GM06990 (cell line): ENCODE results near the gene ATP6V0C.

ENCODE experiments used
- DNase-seq: peaks from one replicate; pipeline ENCODE4 v3.0.0-alpha.2; 2011; ENCODE audit not compliant: insufficient read length; ENCODE audit errors: extremely low read depth
- H3K27me3 ChIP-seq: replicated peaks from 2 replicates; pipeline ENCODE4 v1.6.0; 2011; ENCODE audit warnings: low read length; ENCODE audit not compliant: control insufficient read depth, insufficient read depth
- H3K36me3 ChIP-seq: 2 replicates; pipeline ENCODE4 v1.5.1; 2011; ENCODE audit warnings: low read length; ENCODE audit not compliant: control insufficient read depth, insufficient read depth
- H3K4me3 ChIP-seq: replicated peaks from 2 replicates; pipeline ENCODE4 v1.5.1; 2011; ENCODE audit warnings: low read depth, mild to moderate bottlenecking, control low read depth, low read length
- CTCF ChIP-seq: IDR thresholded peaks from 2 replicates; pipeline ENCODE4 v1.5.1; 2011; ENCODE audit warnings: low read length, control low read depth, mild to moderate bottlenecking, inconsistent platforms; ENCODE audit not compliant: insufficient read depth, poor library complexity, severe bottlenecking

Gene ATP6V0C

GRCh38 chr16:2468233-2468724 lies 45.5 kb upstream of the ATP6V0C start:
- H3K36me3 ChIP-seq, result no peaks in the 10 kb centered on the region
- H3K27me3 ChIP-seq, result no peaks in the 10 kb centered on the region; the same call in 1 of the 2 replicates
- peak overlapping the region; percentile 61 for H3K4me3 ChIP-seq
- no peak for DNase-seq
- no peak for TF ChIP-seq CTCF

- no peaks in the 10 kb centered on the region for H3K36me3 ChIP-seq
- H3K27me3 ChIP-seq, result no peaks in the 10 kb centered on the region; the same call in 1 of the 2 replicates
- no peak for TF ChIP-seq CTCF
- DNase-seq, result peak; percentile 72
- peak overlapping the region; percentile 61 for H3K4me3 ChIP-seq
Measured at GRCh38 chr16:2468725-2469398, 44.9 kb upstream of the ATP6V0C start.

- H3K27me3 ChIP-seq, result no peaks in the 10 kb centered on the region; the same call in 1 of the 2 replicates
- no peak overlapping the region for H3K4me3 ChIP-seq
- TF ChIP-seq CTCF, result no peak
- no peaks in the 10 kb centered on the region for H3K36me3 ChIP-seq
- DNase-seq, result no peak
Measured at GRCh38 chr16:2469399-2470233, 44.1 kb upstream of the ATP6V0C start.

- H3K36me3 ChIP-seq, result no peaks in the 10 kb centered on the region
- H3K27me3 ChIP-seq, result no peaks in the 10 kb centered on the region; the same call in 1 of the 2 replicates
- no peak for DNase-seq
- no peak for TF ChIP-seq CTCF
- no peak overlapping the region for H3K4me3 ChIP-seq
Measured at GRCh38 chr16:2470234-2470601, 43.5 kb upstream of the ATP6V0C start.

- H3K27me3 ChIP-seq, result no peaks in the 10 kb centered on the region; the same call in 1 of the 2 replicates
- H3K4me3 ChIP-seq, result no peak overlapping the region
- no peak for TF ChIP-seq CTCF
- DNase-seq, result no peak
- no peaks in the 10 kb centered on the region for H3K36me3 ChIP-seq
Measured at GRCh38 chr16:2470603-2471015, 43.1 kb upstream of the ATP6V0C start.
